Measurements from ENCODE around the gene SERPINH1.

Gene SERPINH1

DNA sequence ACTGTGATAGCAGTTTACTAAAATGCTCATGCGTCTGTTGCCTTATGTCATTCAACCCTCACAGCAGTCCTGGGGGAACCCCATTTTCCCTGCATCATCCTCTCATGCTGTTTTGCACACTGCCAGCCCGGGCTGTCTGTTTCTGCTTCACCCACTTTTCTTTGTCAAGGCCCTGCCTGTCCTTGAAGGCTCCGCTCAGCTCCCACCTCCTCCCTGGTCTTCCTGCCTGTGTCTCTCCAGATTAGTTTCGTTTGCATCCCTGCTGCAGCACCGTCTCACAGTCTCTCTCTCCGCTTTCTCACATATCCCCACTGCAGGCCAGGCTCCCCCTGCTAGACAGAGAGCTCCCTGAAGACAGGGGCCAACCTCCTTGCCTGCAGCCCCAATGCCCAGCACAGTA lies 29.9 kb downstream of the SERPINH1 start:
- FAIRE-seq (no peak), DNase-seq (ENCODE audit: extremely low spot score, insufficient read length, low read depth) (no peak)

DNA sequence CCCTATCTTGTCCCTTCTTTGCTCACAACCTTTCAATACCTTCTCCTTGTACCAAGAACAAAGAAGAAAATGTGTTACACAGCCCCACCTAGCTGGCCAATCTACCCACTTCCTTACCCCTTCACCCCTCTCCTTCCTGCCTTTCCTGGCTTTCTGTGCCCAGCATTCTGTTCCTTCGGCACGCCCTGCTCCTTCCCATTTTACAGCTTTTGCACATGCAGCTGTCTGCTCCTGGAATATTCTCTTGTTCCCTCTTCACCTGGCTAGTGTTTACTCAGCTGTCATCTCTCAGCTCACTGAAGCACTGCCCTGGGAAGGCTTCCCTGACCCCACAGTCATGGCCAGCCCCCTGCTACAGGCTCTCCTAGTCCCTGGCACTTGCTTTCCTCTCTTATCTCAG lies 30.7 kb downstream of the SERPINH1 start:
- DNase-seq (ENCODE audit: extremely low spot score, insufficient read length, low read depth): no peak

DNA sequence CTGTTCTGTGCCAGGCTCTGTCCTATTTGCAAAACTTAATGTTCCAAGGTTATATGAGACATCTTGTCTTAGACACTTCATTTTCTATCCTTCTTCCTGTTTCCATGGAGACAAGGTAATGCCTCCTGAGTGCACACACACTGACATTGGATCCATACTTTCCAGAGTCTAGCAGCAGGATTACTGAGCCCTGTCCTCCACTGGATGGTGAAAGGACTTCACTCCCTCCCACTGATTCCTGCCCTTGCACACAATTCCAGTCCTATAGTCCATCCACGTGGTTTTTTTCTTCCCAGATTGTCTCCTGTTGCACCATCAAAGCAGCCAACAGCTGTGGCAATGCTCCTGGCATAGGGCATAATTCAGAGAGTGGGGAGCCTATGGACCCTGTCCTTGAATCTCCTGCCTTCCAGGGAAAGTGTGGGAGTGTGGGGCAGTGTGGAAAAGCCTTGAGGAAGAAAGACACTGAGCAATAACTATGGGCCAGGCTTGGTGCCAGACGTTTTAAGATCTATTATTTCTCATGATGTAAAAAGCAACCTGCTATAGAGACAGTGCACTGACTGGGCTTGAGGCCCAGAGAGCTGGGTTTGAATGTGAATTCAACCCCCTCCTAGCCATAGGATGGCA lies 31.3 kb downstream of the SERPINH1 start:
- DNase-seq (ENCODE audit: extremely low spot score, insufficient read length, low read depth) (no peak), FAIRE-seq (no peak)

More for the DNA sequence above, 30.7 kb downstream of the SERPINH1 start:
- FAIRE-seq: no peak

DNA sequence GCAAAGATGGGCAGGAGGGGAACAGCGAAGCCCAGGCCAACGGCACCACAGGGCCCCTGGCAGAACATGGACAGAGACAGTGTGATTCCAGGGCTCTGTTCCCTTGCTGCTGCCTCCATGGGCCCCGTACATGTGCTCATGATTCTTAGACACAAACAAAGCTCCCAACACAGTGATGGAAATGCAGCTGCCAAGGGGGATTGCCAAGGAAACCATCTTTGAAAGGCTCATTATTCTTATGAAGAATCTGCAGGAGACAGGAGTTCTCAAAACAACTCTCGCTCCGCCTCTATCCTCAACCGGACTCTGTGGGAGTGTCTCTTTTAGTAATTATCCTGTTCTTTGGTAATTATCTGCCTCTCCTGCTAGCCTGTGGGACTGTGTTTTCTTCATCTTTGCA lies 32.2 kb downstream of the SERPINH1 start:
- FAIRE-seq (no peak), DNase-seq (ENCODE audit: extremely low spot score, insufficient read length, low read depth) (no peak)

DNA sequence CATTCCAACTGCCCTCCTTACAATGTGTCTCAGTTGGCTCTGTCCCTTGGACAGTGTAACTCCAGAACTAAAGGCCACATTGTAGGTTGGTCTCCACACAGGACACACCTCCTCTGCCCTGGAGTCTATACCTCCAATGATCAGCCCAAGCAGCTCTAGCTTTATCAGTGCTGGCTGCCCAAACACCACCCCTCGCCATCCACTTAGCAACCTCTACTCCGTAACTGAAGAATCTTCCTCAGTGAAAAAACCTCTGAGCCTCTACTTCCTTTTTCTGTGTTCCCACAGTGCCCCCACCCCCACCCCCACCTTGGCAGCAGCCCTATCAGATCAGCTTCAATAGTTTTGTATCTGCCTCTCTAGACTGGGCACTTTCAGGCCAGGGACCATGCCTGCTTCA lies 33.4 kb downstream of the SERPINH1 start:
- no peak for DNase-seq (ENCODE audit: extremely low spot score, insufficient read length, low read depth)
- no peak for FAIRE-seq

DNA sequence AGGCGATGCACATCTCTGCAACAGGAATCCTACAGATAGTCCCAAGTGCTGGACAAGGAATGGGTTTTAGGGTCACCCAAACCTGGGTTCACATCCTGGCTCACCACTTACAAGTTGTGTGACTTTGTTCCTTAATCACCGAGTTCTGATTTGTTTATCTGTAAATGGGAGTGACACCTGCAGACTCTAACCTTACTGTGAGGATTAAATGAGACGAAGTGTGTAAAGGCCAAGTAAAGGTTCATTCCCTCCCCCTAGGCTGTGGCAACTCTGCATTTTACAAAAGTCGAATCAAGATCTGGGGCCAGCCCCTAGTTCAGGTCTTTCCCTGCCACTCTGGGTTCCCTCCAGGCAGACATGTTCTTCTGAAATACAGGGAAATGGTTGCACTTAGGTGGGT lies 34.9 kb downstream of the SERPINH1 start:
- FAIRE-seq (no peak), DNase-seq (ENCODE audit: extremely low spot score, insufficient read length, low read depth) (no peak)

DNA sequence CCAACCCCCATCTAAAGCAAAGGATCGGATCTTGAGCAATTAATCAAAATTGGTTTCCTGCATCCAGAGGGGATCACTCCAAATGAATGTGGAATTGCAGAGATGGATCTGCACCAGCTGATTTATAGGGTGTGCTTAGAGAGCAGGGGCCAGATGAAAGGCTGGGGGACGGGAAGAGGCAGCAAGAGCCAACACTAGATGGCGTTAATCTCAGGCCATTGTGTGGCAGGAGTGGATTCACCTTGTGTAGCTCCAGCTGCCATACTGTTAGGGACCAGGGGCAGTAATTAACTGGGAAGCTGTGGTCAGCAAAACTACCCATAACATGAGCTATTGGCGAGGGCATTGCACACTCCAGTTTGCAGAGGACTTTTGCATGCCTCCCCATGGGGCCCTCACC lies 35.6 kb downstream of the SERPINH1 start:
- FAIRE-seq: peak; percentile 5

DNA sequence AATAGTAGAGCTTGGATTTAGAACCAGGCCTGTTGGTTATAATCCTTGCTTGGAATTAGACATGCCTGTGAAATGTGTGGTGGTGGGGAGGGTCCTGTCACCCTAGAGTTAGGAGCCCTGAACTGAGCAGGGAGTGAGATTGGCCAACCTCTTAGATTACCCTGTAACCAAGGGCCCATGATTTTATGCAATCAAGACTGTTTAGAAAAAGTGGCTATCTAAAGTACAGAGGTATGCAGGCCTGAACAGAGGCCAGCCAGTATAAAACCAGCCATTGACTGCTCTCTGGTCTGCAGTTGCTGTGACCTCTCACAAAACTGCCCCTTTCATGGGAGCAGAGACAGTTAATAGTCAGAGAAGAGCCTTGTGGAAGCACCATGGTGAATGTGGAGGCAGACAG lies 36.2 kb downstream of the SERPINH1 start:
- DNase-seq (ENCODE audit: extremely low spot score, insufficient read length, low read depth) (no peak), FAIRE-seq (no peak)

More for the DNA sequence above, 35.6 kb downstream of the SERPINH1 start:
- DNase-seq (ENCODE audit: extremely low spot score, insufficient read length, low read depth): no peak

DNA sequence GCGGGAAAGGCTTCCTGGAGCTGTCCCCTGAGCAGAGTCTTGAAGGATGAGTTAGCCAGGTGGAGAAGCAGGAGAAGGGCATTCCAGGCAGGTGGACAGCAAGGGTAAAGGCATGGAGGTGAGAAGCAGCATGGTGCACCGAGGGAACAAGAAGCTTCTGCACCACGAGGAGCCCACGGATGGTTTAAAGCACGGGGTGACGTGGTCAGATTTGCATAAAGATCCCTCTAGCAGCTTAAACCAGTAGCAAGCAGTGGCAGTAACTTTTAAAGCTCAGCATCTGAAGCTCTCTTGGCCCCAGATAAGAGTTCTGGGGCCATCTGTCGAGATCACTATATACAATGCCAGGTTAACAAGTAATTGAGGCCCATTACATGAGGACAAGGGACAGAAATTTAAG lies 36.8 kb downstream of the SERPINH1 start:
- FAIRE-seq (no peak), DNase-seq (ENCODE audit: extremely low spot score, insufficient read length, low read depth) (no peak)

DNA sequence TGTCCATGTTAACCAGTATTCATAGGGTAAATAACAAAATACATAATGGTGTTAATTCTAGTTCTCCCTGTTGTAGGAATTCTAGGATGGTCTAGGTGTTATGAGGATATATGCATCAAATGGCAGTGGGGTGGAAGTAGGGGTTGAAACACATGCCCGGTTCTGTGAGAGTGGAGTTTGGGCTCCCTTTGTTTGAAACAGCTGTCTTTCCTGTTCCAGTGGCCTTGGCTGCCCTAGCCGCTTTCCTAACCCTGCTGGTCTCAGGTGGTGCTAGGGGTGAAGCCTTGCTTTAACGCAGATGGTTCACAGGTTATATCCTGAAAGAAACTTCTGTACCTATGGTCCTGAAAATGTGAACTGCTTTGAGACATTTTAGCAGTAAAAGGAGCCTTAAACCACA lies 38.3 kb downstream of the SERPINH1 start:
- FAIRE-seq (no peak), DNase-seq (ENCODE audit: extremely low spot score, insufficient read length, low read depth) (no peak)

DNA sequence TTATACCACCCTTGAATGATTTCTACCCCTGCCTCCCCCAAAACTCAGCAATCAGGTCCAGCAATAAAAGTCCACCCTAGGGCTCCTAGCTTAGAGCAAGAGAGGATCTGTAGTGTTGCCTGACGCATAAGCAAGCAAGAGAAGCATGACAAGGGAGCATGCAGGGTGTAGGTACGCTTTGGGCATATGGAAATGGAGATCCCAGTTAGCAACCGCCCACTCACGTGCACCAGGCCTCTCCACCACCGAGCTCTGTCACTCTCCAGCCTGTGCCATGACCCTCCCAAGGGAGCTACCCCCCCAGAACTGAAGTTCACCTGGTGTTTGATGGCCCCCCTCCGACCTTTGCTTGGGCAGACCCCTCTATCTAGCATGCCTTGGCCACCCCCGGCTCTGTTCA lies 39.4 kb downstream of the SERPINH1 start:
- no peak for FAIRE-seq
- DNase-seq (ENCODE audit: extremely low spot score, insufficient read length, low read depth): no peak

DNA sequence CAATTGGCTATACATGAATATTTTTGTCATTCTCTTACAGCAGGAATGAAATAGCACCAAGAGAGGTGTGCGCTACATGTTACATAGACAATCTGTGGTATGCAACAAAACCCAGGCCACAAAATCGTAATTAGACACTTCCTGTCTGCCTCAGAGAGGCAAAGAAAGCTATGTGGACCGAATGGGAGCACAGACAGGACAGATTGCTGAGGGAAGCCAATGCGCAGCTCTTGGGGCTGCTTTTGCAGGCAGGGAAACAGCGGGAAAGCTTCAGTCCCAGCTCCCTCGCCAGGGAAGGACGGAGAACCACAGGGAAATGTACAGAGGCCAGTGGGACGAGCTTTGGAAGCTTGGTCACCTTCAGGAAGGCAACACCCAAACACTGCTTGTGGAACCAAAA lies 40.9 kb downstream of the SERPINH1 start:
- DNase-seq (ENCODE audit: extremely low spot score, insufficient read length, low read depth) (no peak), FAIRE-seq (no peak)

DNA sequence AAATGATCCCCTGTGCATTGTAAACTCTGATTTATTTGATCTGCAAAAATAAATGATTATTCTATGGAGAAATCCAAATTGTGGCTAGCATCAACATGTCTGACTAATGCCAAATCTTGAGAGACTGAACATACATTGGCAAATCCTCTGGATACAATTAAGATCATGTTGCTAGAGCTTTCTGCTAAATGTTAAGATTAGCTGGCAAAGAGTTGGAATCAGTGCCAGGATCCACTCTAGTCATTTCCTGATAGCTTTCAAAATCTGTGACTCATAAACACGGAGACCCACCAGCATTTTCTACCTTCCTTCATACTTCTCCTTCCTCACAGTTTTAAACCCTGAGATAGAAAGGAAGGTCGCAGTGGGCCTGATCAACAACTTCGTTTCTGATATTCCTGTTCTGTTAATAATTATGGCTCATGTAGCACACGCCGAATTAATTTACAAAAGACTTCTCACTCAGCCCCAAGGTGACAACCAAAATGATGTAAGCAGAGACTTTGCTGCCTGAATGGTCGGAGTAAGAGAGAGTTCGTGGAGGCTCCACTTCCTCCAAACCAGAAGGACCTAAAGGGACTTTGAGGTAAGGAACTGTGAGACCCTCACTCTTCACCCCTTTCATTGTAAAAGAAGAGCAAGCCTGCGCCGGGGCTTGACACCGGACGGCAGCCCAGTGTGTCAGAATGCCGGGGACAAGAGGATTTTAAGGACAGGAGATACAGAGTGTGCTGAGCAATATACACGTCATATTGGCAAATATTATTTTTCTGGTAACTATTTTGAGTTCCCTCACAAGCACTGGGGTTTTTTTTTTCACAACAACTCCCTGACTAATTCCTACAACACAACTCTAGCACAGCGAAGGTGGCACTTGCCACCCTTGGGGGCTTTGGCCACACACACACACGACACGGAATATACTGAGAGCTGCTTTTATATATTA lies 42.0 kb downstream of the SERPINH1 start:
- FAIRE-seq: no peak

DNA sequence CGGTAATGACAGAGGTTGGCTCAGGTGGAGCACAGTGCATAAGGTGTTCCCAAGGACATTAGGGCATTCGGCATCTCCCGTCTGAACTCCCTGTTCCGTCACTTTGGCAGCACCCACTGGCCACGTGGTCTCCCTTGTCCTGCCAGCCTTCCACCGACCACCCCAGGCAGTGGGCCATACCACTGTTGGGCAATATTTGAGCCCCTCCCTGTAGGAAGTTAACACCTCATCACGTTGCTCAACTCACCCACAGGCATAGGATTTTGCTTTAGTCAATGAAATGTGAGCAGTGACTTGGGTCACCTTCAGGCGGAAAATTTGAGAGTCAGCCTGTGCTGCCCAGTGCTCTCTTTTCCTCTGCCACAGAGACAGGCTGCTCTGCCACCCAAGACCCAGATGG lies 44.0 kb downstream of the SERPINH1 start:
- FAIRE-seq (no peak), DNase-seq (ENCODE audit: extremely low spot score, insufficient read length, low read depth) (no peak)

More for the DNA sequence above, 42.0 kb downstream of the SERPINH1 start:
- DNase-seq (ENCODE audit: extremely low spot score, insufficient read length, low read depth): no peak

DNA sequence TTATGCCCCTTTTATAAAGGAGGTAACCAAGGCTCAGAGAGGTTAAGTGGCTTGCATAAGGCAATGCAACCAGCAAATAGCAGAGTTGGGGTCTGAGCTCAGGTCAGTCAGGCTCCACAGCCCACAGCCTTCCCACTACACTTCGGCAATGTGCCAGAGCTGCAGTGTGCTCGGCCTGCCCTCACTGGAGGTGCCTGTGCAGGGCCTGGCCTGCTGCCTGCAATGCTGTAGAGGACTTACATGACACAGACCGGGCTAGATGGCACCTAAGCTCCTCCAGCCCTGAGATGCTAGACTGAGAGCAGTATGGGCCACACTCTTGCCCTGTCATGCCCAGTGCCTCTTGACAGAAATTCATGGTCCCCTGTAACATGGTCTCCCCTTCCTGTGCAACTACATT lies 49.8 kb downstream of the SERPINH1 start:
- FAIRE-seq: no peak
- no peak for DNase-seq (ENCODE audit: extremely low spot score, insufficient read length, low read depth)

DNA sequence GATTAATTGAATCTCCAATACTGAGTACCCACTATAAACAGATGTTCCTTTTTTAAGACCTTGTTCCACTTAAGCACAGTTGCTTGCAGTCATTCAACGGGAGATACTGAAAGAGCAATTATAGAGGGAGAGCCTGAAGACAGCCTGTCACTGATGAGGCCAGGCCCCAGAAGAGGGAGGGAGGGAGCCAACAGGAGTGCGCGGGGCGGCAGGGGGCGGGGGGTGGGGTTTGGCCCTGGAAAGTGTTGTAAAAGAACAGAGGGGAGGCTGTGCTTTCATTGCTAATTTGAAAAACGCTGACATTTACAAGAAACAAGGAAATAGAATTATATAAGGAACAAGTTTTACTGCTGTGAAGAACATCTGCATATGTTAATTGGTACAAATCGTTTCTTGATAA lies 53.7 kb downstream of the SERPINH1 start:
- DNase-seq (ENCODE audit: extremely low spot score, insufficient read length, low read depth) (no peak), FAIRE-seq (no peak)

DNA sequence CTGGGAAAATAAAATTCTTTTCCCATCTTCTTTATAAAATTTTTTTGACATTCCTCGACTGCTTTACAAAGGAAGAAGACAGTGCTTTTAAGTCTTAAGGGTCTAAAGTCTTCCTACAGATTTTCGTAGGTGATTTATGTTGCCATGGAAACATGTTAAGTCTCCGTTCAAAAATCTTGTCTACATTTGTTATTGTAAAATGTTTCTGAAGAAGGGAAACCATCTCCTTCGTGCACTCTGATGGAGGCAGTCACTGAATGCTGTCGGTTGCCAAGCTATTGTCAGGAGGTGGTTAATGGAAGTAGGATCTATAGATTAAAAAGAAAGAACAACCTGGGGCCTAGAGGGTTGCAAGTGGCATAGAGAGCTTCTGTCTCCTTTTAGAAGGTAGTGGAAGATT lies 54.2 kb downstream of the SERPINH1 start:
- DNase-seq (ENCODE audit: extremely low spot score, insufficient read length, low read depth) (no peak), FAIRE-seq (no peak)

All from GM18507 (cell line).